ELF-1 (cell line): ENCODE data around the gene BCHE.

ENCODE experiments used
- DNase-seq: peaks from one replicate; pipeline ENCODE4 v3.0.0-alpha.2; 2016; ENCODE audit warnings: low read depth, low spot score

BCHE gene

DNA sequence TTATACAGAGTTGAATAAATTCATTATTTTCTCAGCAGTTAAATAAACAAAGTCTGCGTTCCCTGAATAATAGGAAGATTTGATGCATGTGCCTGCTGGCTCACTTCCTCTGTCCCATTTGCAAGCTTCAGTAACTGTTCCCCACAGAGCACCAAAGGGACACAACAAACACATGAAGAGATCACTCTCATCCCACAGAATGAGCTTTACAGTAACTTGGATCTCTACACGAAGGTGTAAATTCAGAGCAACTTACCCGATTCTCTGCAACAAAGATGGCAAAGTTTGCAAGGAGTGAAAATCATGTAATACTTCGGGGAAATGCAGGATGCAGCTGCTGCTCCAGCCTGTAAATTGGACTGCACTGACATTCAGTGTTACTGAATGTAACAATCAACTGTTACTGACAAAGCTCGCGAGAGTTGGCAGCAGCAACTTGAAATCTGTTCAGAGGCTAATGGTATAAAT, at the start of gene BCHE:
TSS of gene BCHE (minus strand) at position 366 of the 468 bp plus-strand sequence. CDS start 6,390 bp downstream, outside the sequence.
- peak; percentile 3 for DNase-seq

DNA sequence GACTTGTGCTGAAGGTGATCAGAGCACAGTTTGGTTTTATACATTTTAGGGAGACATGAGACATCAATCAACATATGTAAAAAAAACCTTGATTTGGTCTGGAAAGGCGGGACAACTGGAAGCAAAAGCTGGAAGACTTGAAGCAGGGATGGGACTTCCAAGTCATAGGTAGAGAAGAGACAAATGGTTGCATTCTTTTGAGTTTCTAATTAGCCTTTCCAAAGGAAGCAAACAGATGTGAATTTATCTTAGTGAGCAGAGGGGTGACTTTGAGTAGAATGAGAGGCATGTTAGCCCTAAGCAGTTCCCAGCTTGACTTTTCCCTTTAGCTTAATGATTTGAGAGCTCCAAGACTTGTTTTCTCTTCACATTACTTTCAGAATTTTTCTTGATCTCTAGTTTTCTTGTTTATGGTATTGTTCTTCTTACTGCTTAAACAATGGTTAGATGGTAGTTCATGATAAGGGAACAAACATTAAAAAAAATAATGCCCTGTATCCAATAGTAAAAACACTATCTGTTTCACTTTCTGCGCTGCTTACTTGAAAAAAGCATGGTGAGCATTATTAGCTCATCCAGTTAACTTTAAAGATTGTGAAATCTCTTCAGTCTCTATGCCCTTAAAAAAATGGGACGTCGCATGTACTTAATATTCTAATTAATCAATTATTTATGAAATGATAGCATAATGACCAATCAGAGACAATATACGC, 48.5 kb upstream of the BCHE start:
- peak; percentile 12 for DNase-seq

DNA sequence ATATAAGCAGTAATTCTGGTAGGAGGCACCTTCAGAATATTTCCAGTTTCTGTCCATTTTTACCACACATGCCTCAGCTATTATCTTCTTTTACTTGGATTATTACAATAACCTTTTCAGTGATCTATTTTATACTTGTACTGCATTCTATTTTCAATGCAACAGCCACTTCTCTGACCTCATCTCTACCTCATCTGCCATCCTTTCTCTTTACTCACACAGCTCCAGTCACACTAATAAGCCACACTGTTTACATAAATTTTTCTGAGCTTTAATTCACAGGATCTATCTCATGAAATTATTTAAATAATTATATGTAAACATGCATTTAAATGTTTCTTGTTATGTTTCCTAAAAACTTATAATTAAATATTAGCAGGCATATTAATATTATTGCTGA, 47.3 kb upstream of the BCHE start:
- no peak for DNase-seq

DNA sequence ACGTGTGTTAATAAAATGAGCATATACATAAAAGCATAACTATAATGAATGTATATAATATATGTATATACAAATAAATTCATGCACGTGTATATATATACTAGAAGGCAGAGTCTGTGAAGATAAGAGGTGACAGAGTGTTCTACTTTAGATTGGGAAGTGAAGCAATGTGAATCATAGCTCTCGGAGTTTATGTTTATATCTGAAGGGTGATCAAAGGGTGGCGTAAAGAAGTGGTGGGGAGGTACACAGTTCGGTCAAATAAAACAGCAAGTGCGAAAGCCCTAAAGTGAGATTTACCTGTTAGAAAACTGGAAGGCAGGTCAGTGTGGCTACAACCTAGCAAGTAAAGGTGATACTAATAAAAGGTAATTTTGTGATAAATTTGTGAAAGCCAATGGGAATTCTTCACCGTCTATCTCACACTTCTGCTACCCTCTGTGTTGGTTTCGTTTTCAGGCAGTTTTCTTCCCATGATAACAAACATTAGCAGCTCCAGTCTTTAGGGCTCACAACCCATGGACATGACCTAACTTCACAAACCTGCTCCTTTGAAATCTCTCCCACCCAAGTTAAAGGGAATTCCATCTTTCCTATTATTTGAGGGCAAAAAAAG, 46.7 kb upstream of the BCHE start:
- no peak for DNase-seq

DNA sequence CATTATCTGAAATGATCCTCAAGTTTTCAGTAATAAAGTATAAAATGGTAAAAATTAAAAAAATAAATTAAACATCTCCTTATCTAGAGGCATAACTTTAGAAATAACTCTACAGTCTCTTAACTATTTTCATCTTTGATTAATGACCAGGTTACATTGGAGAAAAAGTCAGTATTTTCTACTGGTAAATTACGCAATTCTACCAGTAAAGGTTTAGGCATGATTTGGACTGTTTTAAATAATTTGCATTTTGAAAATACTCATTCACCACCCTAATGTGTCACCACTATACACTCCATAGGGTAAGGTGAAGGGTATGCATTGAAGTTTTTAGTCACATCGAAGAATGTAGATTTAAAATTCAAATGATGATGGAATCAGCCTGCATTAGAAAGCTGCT, 45.9 kb upstream of the BCHE start:
- no peak for DNase-seq

DNA sequence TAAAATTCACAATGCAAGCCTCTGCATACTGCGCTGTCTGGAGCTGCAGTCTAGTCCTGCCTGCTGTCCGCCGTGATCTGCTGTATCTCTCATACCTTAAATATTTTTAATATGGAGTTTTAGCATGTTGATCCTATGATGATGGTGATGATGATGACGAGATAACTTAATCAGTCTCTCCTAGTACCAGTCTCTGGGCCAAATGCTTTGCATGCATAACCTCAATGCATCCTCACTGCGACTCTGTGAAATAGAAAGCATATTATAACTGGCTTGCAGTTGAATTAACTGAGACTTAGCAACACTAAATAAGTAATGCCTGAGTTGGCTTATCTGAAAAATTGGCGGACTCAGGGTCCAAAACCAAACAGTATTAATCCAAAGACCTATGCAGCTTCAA, 38.4 kb upstream of the BCHE start:
- no peak for DNase-seq

DNA sequence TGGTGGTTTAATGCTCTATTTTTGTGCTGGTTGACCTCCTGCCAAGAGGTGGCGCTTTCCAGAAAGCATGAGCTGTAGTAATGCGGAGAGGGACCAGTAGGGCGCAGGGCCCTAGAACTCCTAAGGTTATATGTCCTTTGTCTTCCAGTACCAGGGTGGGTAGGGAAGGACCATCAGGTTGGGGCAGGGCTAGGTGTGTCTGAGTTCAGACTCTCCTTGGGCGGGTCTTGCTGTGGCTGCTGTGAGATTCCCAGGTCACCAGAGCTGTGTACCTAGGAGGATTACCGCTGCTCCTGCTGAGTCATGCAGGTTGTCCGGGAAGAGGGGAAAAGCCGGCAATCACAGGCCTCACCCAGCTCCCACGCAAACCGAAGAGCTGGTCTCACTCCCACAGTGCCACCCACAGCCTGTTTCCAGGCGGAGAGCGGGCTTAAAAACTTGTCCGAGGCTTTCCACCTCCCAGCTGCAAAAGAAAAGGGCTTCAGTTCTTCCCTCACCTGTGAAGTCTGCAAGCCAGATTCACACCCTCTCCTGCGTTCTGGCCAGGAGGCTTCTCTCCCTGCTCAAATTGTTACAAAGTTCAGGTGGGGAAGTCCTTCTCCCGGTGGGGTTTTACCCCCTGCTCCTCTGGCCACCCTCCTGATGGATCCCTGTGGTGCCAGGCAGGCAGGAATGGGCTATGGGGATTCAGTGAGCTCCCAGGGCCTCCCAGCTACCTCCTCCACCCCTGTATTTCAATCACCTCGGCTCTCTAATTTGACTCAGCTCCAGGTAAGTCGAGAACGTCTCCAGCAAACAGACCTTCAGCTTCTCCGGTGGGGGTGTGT, 37.7 kb upstream of the BCHE start:
- DNase-seq = no peak

DNA sequence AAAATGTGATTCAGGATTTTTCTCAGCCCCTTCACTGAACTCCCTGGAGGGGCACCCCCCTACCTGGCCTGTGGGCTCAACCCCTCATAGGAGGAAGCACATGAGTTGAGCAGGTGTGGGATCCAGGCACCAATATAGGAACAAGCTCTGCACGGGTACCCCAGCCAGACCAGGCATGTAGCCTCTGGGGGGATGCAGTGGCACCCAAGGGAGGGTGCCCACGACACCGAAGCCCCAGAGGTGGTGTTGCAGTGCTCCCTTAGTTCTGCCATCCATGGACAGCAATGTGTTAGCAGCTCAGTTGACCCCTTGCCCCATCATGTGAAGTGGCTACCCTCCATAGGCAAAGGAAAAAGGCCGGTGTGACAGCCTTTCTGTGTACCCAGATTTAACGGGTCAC, 30.9 kb upstream of the BCHE start:
- no peak for DNase-seq

DNA sequence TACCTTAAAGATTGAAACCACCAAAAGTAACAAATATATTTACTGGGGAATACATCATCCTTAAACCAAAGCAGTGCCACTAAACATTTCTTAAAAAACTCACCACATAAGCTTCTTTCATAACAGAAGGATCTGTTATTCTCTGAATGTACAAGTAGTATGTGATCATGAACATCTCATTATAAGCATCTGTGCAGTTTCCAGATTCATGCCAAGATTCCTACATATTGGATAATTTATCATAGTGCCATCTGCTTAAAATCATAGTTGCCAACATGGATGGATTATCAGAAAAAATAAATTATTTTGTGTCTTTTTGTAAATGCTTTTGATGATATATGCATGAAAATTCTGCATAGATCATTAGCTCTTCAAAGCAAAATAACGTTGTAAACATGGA, 21.8 kb upstream of the BCHE start:
- DNase-seq = no peak

DNA sequence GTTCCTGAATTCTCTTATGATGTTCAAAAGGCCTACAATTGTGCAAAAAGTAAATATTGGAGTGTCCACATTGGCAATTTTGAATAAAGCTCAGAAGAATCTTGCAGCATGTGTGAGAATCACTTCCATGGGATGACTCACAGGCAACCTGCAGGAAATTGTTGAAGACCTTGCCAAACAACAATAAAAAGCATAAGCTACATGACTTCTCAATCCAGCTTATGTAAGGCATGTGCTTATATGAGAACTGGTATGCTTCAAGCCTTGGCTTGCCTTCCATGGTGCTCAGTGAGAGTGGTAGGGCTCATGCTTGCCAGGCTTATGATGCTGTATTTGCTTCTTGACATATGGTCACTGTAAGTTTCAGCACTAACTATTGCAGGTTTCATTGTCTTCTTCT, 18.4 kb upstream of the BCHE start:
- DNase-seq = no peak

DNA sequence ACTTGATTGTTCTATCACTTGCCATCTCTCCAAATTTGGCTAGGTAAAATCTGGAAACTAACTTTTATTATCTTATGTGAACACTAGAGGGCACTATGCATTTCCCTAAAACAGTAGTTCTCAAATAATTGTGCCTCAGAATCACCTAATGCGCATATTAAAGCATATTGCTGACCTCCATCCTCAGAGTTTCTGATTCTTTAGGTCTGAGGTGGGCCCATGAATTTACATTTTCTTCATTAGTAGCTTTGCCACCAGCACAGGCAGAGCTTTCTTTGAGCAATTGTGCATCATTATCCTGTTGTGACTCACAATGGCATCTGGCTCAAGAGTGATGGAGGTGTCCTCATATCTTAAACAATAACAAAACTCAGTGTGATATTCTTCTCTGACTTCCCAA, 17.5 kb upstream of the BCHE start:
- DNase-seq = no peak

DNA sequence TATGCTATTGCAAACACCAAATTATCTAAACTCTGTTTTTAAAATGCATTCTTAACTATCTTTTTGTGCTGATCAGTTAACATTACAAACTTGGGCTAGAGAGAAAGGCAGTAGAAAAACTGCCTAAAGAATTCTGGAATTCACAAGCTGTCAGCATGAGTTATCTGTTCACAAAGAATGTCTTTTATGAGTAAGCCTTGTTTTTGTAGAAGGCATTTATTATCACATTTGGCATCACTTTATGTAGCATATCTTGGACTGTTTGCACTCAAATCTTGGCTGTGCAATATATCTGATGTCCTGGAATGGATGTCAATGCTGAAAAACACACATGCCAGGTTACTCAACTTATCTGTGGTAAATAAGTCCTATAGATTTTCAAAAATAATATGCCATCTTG, 15.5 kb upstream of the BCHE start:
- no peak for DNase-seq

DNA sequence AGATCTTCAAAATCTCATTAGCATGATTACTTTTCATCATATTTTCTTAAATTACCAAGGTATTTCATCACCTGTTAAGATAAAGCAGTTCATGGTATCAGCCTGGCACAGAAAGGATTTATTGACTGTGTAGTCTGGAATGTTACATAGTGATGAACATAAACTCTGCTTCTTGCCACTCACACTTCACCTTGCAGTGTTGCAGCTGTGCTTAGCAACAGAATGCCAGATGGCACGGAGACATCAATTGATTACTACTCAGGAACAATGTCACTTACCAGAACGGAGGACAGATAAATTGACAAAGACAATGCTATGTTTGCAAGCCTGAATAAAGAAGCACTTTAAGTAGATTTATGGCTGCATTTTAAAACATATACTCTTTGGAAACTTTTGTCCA, 15.0 kb upstream of the BCHE start:
- DNase-seq = no peak

DNA sequence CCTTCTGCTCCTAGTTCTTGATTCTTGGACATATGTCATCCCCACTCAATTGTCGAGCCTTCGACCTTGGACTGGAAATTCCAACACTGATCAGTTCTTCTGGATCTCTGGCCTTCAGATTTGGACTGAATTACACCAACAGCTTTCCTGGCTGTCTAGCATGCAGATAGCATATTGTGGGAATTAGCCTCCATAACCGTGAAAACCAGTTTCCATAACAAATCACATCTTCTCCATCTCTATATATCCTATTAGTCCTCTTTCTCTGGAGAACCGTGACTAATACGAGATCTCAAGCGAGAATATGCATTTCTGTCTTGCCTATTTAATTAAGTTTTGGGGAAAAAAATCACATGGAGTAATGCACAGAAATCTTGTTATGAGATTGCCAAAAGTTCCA, 8.8 kb upstream of the BCHE start:
- DNase-seq = no peak

DNA sequence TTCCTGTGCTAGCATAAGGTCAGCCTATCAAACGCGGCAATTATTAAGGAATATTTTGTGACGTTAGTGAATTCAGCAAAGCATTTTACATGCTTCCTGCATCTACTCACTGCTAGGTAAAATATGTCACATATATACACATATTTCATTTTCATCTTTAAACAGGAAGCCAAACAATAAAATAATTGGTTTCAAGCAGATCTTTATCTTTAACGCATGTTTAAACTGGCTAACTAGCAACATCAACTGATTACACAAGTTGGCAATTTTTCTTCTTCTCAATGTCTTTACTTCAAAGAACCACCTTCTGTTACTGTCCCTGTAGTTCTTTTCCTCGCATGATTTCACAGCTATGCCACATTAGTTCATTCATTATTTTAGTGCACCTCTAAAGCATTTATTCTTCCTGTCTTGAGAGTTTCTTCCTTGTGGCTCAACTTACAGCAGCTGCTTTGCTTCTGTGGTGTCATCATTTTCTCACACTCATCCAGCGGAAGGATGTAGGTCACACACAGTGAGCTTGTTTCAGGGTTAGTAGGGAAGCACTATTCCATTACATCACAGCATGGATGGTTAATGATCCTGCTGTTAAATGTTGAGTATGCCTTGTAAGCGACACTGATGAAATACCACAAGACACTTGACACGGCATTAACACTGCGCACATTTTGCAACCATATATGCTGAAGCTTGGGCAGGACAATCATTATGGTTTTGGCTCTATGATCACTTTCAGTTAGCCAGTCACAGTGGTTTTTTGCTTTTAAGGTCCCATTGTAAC, 2.3 kb upstream of the BCHE start:
- no peak for DNase-seq

DNA sequence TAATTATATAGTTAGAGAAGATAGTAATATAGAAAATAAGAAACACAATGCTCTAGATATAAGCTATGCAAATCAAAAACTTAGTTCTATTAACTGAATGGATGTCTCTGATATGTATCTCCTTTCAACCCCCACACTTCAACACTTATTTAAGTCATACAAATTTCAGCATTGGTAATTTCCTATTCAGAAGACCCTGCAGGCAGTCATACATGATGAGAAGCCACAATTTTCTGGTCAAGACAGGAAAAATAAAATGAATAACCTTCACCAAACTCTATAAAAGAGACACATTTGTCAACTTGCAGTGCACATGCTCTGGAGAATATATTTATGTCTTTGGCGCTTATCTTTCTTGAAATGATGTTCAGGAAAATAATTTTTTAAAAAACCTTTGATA, 578 bp upstream of the BCHE start:
- DNase-seq = no peak

DNA sequence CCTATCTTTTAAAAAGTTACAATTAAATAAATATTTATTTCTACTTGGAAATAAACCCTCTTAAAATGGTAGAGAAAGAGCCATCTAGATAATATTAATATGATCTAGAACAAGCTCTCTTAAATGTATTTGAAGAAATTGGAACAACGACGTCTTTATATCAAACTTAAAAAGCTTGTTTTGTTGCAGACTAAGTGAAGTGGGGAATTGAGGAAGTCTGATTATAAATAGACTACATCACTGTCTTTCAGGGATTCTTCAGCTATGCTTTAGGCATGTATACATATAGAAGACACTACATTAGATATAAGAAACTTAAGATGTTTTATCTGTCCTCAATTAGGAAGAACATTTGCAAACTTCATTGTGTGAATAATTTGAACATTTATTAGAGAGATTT, 1.8 kb downstream of the BCHE start:
- DNase-seq = no peak

DNA sequence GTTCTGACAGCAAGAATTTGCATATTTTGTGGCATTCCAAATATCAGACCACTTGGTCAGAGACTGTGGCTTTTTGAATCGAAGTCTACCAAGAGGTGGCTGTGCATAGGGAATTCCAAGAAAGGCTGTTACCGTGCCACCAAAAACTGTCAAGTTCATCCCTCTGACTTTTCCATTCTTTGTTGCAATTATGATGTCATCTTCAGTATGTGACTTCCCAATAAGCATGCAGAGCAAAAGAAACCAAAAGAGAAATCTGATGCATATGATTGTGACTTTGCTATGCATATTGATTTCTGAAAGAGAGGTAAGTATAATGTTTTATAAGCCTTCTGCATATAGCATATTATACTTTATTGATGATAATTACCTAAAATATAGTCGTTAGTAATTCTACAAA, 6.5 kb downstream of the BCHE start:
- no peak for DNase-seq

DNA sequence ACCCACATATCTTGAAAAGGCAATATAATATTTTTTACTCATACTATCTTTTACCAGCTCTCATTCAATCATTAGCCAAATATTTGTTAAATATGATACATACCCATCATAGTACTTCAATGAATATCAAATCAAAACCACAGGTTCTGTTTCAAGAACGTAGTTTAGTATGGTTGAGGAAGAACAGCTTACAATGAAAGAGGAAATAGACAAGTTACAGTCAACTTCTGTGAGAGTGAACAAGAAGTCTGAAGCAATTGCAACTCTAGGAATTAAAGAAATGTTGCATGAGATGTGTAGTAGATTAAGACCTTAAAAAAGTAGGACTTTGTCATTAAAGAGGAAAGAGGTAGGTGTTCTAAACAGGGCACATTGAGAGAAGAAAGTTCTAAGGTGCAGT, 9.3 kb downstream of the BCHE start:
- DNase-seq = no peak

DNA sequence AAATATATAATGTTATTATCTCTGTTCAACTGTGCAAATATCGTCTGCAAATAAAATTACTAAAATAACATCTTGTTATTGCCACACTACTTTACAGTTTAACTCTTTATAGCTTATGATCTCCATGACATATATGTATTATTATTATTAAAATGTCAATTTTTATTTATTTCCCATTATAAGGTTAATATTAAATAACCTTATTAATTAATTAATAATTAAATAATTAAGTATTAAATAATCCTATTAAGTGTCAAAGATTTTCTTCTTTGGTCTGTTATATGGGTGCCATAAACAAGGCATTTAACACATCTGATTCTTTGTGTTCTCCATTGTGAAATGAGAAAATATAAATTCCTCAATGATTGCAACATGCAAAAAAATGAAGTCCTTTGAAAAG, 10.0 kb downstream of the BCHE start:
- no peak for DNase-seq

DNA sequence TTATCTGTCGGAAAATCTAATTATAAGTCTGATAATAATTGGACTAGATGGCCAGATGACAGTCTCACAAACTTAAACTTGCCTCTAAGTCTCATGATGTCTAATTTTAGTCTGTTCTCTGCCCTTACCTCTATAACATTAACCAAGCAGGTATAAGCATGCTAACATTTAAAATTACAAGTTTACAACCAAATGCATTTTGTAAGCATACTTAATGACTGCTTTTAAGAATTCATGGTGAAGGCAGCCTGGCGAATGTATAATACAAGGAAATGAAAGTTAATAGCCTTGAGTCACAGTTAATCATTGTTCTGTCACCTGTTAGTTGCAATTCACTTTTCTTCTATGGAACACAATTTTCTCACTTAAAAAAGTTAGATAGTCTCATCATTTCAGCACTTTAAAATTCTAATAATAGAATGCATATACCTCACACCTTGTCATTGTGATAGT, 16.5 kb downstream of the BCHE start:
- DNase-seq = no peak

DNA sequence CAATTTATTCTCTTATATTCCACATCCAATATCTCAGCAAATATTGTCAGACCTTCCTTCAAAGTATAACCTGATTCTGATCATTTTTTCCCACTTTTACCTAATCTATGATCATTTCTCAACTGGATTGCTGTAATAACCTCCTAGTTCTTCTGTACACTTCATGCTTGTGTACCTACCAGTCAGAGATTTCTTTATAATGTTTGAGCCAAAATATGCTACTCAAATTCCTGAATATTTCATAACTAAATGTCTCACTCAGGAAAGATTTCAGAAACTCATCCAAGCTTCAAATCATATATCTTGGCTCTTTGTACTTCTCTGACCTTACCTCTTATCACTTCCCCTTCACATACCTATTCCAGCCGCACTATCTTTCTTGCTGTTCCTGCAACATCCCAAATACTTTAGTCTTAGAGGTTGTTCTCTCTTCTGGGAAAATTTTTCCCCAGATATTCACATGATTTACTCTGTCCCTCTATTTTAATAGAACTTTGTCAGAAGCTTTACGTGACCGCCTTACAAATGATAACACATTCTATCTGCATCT, 20.0 kb downstream of the BCHE start:
- no peak for DNase-seq
